ENCODE measurements around the gene UBAP1L.
"Not testable (repeated sequence)": the region's sequence is repeated elsewhere in the genome, so short reads cannot be mapped to it uniquely, and the experiment has no call there.

The UBAP1L gene

DNA sequence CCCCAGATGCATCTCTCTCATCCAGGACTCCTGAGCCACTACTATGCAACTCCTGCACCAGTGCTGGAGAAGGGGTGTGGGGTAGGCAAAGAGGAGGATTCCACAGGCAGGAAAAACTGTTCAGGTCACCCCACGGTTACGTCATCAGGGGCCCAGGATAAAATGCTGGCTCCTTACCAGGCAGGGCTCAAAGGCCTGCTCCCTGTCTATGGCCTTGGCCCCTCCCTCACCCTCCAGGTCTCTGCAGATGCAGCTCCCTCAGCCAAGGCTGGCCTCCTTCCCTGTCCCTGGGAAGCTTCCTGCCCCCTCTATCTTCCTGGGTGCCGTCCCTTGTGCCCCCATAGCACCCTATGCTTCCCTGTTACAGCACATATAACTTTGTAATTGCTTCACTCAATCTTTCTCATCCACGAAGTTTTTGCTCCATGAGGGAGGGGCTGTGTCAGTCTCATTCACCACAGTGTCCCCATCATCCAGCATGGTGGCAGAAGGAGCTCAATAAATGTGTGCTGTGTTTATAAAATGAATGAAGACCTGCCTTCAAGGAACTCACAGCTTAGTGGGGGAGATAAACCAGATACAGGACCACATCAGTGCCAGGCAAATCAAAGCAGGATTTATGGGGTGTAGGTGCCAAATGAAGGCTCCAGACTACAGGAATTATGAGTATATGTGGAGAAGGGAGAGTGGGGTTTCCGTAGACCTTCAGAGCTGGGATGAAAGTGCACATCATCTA, 19.8 kb downstream of the UBAP1L start:
- no peaks in the 10 kb centered on the region for H3K36me3 ChIP-seq (ENCODE audit: insufficient read depth, low read length)
- no peaks in the 10 kb centered on the region for H3K4me1 ChIP-seq (ENCODE audit: insufficient read depth, low read length, poor library complexity, severe bottlenecking)
- H3F3A ChIP-seq (ENCODE audit: low read depth) = no peaks in the 10 kb centered on the region
- no peak overlapping the region for H3K4me2 ChIP-seq (ENCODE audit: low read depth, low read length, poor library complexity, severe bottlenecking)
- H3K9me2 ChIP-seq (replicated peaks; ENCODE audit: low read depth, low read length) = no peaks in the 10 kb centered on the region
- H3K79me2 ChIP-seq (ENCODE audit: insufficient read depth, low read length) = no peaks in the 10 kb centered on the region
- no peaks in the 10 kb centered on the region for H3K9me3 ChIP-seq (ENCODE audit: insufficient read depth, low read depth, low read length)
- H2AFZ ChIP-seq (ENCODE audit: low read length) = no peak overlapping the region
- H3K9ac ChIP-seq (ENCODE audit: low read depth, low read length, poor library complexity, severe bottlenecking) = no peak overlapping the region
- H4K20me1 ChIP-seq (ENCODE audit: insufficient read depth, low read length, poor library complexity, severe bottlenecking) = no peaks in the 10 kb centered on the region
- H3K4me3 ChIP-seq (ENCODE audit: low read length, poor library complexity, severe bottlenecking) = no peak overlapping the region
- TF ChIP-seq EZH2phosphoT487 (IDR thresholded peaks at IDR 0.05; ENCODE audit: borderline replicate concordance) (no peak), CTCF (conservative IDR thresholded peaks at IDR 0.05; ENCODE audit: low read length) (no peak)
- H3K27me3 ChIP-seq (ENCODE audit: insufficient read depth, low read length, poor library complexity, severe bottlenecking) = no peaks in the 10 kb centered on the region

DNA sequence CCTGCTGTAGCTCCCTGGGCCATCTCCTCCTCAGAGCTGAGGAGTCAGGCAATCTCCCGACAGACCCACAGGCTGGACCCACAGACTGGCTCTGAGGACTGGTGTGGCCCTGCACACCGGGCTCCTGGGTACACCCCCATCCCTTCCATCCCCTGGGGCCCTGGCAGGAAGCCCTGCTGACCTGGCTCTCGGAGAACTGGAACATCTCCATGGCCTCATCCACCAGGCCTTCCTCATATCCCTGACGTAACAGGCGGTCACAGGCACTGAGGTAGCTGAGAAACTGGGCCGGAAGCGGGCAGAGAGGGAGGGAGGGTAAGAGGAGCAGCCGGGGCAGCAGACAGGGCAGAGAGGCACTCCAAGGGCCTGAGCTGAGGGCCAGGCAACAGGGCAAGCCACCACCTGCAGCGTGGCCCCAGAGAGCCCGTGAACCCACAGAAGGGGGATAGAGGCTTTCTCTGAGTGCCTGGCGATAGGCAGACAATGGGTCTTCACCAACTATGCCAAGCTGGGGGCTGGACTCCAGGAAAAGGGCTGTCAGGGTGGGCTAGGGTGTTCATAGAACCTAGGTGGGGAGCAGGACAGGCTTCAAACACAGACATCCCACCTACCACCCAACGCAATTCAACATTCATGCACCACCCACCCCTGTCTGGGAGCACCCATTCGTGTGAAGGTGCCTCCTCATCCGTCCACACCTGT, 20.6 kb downstream of the UBAP1L start:
- TF ChIP-seq EZH2phosphoT487 (IDR thresholded peaks at IDR 0.05; ENCODE audit: borderline replicate concordance) = no peak
- TF ChIP-seq CTCF (conservative IDR thresholded peaks at IDR 0.05; ENCODE audit: low read length) = no peak
- no peaks in the 10 kb centered on the region for H3K27me3 ChIP-seq (ENCODE audit: insufficient read depth, low read length, poor library complexity, severe bottlenecking)
- no peaks in the 10 kb centered on the region for H3K79me2 ChIP-seq (ENCODE audit: insufficient read depth, low read length)
- H3K9me2 ChIP-seq (replicated peaks; ENCODE audit: low read depth, low read length) = no peaks in the 10 kb centered on the region
- H3K4me2 ChIP-seq (ENCODE audit: low read depth, low read length, poor library complexity, severe bottlenecking) = no peak overlapping the region
- H3K36me3 ChIP-seq (ENCODE audit: insufficient read depth, low read length) = no peaks in the 10 kb centered on the region
- H3K9ac ChIP-seq (ENCODE audit: low read depth, low read length, poor library complexity, severe bottlenecking) = no peak overlapping the region
- no peaks in the 10 kb centered on the region for H3K4me1 ChIP-seq (ENCODE audit: insufficient read depth, low read length, poor library complexity, severe bottlenecking)
- no peak overlapping the region for H3K4me3 ChIP-seq (ENCODE audit: low read length, poor library complexity, severe bottlenecking)
- no peaks in the 10 kb centered on the region for H4K20me1 ChIP-seq (ENCODE audit: insufficient read depth, low read length, poor library complexity, severe bottlenecking)
- no peak overlapping the region for H2AFZ ChIP-seq (ENCODE audit: low read length)
- no peaks in the 10 kb centered on the region for H3K9me3 ChIP-seq (ENCODE audit: insufficient read depth, low read depth, low read length)
- no peaks in the 10 kb centered on the region for H3F3A ChIP-seq (ENCODE audit: low read depth)

- not testable (repeated sequence) for H3K4me1 ChIP-seq (ENCODE audit: insufficient read depth, low read length, poor library complexity, severe bottlenecking); H3K9ac ChIP-seq (ENCODE audit: low read depth, low read length, poor library complexity, severe bottlenecking); H3K4me2 ChIP-seq (ENCODE audit: low read depth, low read length, poor library complexity, severe bottlenecking); H3F3A ChIP-seq (ENCODE audit: low read depth); H3K36me3 ChIP-seq (ENCODE audit: insufficient read depth, low read length); H3K27me3 ChIP-seq (ENCODE audit: insufficient read depth, low read length, poor library complexity, severe bottlenecking); H4K20me1 ChIP-seq (ENCODE audit: insufficient read depth, low read length, poor library complexity, severe bottlenecking); H3K79me2 ChIP-seq (ENCODE audit: insufficient read depth, low read length); H3K9me3 ChIP-seq (ENCODE audit: insufficient read depth, low read depth, low read length); H3K9me2 ChIP-seq (replicated peaks; ENCODE audit: low read depth, low read length); H2AFZ ChIP-seq (ENCODE audit: low read length); H3K4me3 ChIP-seq (ENCODE audit: low read length, poor library complexity, severe bottlenecking)
Observed at GRCh38 chr15:65093793-65094170, 21.2 kb downstream of the UBAP1L start.
